HepG2 (cell line): ENCODE data around the gene BRAF.

Experiments used
- CTCF ChIP-seq: sonication (generic); formaldehyde crosslinking; IDR thresholded peaks from 2 replicates; pipeline ENCODE4 v1.5.0; 2020; ENCODE audit warnings: mild to moderate bottlenecking, missing genetic modification reagents, moderate library complexity
- DPF2 ChIP-seq: sonication (generic); formaldehyde crosslinking; IDR thresholded peaks from 2 replicates; pipeline ENCODE4 v1.4.0; 2020; ENCODE audit warnings: mild to moderate bottlenecking, low read depth, missing genetic modification reagents, borderline replicate concordance
- ETV5 ChIP-seq: IDR thresholded peaks from 2 replicates; pipeline ENCODE4 v1.6.1; 2018; ENCODE audit warnings: missing biosample characterization, missing genetic modification reagents, inconsistent platforms, borderline replicate concordance
- GABPA ChIP-seq, 2 experiments: IDR thresholded peaks; 2 replicates each; pipeline ENCODE4 v1.6.1; 2011 to 2016; ENCODE audit warnings: low read depth in 2 of 2, low read length in 1 of 2, missing biosample characterization in 1 of 2, missing genetic modification characterization in 1 of 2
- IRF2 ChIP-seq: IDR thresholded peaks from 2 replicates; pipeline ENCODE4 v1.6.1; 2018; ENCODE audit warnings: missing genetic modification reagents, missing compliant biosample characterization
- JUND ChIP-seq: sonication (generic); formaldehyde crosslinking; IDR thresholded peaks from 2 replicates; pipeline ENCODE4 v1.8.0; 2022; ENCODE audit warnings: mild to moderate bottlenecking, missing genetic modification reagents
- KDM5A ChIP-seq: fragments of 200-600 bp; sonication (generic); IDR thresholded peaks from 2 replicates; pipeline ENCODE4 v1.7.0; 2018; ENCODE audit warnings: antibody characterized with exemption, mild to moderate bottlenecking, low read length, borderline replicate concordance
- NFATC3 ChIP-seq: sonication (generic); formaldehyde crosslinking; IDR thresholded peaks from 2 replicates; pipeline ENCODE4 v1.5.1; 2020; ENCODE audit warnings: mild to moderate bottlenecking, missing genetic modification reagents
- POLR2A ChIP-seq, 2 experiments: IDR thresholded peaks; 2 replicates each; pipeline ENCODE4 v1.6.1; 2011; ENCODE audit warnings: low read depth in 2 of 2, low read length in 2 of 2, mild to moderate bottlenecking in 1 of 2, moderate library complexity in 1 of 2; ENCODE audit not compliant: insufficient read depth in 1 of 2
- SIN3A ChIP-seq: IDR thresholded peaks from 2 replicates; pipeline ENCODE4 v1.6.1; 2011; ENCODE audit warnings: low read depth, mild to moderate bottlenecking, control low read depth, low read length, borderline replicate concordance
- YY1 ChIP-seq: IDR thresholded peaks from 2 replicates; pipeline ENCODE4 v1.6.1; 2011; ENCODE audit warnings: low read length, low read depth, moderate library complexity, mild to moderate bottlenecking; ENCODE audit not compliant: insufficient read depth, insufficient replicate concordance
- ZNF792 ChIP-seq: IDR thresholded peaks from 2 replicates; pipeline ENCODE4 v1.6.1; 2016

GRCh38 chr7:140902303-140902953 lies 22.3 kb downstream of the BRAF start:
- TF ChIP-seq CTCF (CRISPR knock-in tag) (no peak), ETV5 (CRISPR knock-in tag) (no peak), ZNF792 (CRISPR knock-in tag) (no peak), JUND (CRISPR knock-in tag) (no peak), GABPA (IDR thresholded peaks at IDR 0.05; ENCODE audit: low read depth, low read length) (no peak), GABPA (CRISPR knock-in tag; IDR thresholded peaks at IDR 0.05; ENCODE audit: low read depth) (no peak), POLR2A (IDR thresholded peaks at IDR 0.05; ENCODE audit: insufficient read depth in 1 of 2, low read depth in 2 of 2, low read length in 2 of 2) (no peak), KDM5A (no peak), DPF2 (CRISPR knock-in tag) (no peak), SIN3A (no peak), NFATC3 (CRISPR knock-in tag) (no peak), IRF2 (no peak), YY1 (no peak)
